Embryonic facial prominence (tissue), 1 donor: Measurements from ENCODE around the gene LKAAEAR1.
"Not testable (repeated sequence)": the region's sequence is repeated elsewhere in the genome, so short reads cannot be mapped to it uniquely, and the experiment has no call there.

Source experiments
- DNase-seq: peaks from one replicate; pipeline ENCODE4 v3.0.0-alpha.2; 2016; ENCODE audit errors: extremely low spot score

LKAAEAR1 gene

DNA sequence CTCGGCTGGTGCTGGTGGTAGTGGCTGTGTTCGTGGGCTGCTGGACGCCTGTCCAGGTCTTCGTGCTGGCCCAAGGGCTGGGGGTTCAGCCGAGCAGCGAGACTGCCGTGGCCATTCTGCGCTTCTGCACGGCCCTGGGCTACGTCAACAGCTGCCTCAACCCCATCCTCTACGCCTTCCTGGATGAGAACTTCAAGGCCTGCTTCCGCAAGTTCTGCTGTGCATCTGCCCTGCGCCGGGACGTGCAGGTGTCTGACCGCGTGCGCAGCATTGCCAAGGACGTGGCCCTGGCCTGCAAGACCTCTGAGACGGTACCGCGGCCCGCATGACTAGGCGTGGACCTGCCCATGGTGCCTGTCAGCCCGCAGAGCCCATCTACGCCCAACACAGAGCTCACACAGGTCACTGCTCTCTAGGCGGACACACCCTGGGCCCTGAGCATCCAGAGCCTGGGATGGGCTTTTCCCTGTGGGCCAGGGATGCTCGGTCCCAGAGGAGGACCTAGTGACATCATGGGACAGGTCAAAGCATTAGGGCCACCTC lies 14.3 kb upstream of the LKAAEAR1 start:
- DNase-seq = no peak

DNA sequence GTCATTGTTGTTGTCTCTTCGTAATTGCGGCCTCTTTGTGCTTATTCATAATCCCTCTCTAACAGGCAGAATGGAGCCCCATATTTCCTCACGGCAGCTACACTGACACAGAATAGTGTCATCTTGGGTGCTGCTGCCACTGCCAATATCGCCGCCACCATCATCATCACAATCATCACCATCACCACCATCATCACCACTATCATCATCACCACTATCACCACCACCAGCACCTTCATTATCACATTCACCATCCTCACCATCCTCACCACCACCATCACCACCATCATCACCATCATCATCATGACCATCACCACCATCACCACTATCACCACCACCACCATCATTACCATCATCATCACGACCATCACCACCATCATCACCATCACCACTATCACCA lies 12.3 kb upstream of the LKAAEAR1 start:
- no peak for DNase-seq

DNA sequence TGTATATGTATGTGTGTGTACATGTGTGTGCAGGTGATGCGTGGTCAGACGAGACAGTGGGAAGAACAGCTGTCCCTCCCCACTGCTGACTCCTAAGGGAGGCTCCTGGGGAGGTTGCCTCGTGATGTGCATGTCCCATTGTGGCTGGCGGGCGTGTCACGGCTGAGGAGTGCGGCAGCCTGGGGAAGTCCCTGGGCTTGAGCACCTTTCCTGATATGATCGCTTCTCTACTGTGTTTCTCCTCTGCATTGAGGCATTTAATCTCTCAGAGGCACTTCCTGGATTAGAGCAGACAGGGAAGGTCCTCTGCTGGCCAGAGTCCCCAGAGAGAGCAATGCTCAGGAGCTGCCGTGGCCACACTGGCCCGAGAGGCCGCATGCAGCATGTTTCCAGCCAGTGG lies 11.7 kb upstream of the LKAAEAR1 start:
- no peak for DNase-seq

DNA sequence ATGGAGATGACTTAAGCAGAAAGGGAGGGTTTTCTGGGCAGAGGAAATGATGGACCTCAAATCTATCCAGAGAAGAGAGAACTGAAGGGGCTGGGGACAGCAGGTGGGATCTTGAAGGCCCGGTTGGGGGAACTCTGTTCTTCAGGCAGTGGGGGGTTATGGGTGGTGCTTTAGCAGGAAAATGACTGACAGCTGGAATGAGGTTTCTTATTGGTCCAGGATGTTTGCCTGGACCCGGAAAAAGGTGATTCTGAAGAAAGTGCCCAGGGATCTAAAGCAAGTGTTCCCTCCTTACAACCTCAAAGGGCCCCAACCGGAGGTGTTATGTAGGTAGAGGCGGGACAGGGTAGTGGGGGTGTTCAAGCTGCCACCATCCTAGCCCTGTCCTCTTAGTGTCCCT lies 11.3 kb upstream of the LKAAEAR1 start:
- DNase-seq = no peak

DNA sequence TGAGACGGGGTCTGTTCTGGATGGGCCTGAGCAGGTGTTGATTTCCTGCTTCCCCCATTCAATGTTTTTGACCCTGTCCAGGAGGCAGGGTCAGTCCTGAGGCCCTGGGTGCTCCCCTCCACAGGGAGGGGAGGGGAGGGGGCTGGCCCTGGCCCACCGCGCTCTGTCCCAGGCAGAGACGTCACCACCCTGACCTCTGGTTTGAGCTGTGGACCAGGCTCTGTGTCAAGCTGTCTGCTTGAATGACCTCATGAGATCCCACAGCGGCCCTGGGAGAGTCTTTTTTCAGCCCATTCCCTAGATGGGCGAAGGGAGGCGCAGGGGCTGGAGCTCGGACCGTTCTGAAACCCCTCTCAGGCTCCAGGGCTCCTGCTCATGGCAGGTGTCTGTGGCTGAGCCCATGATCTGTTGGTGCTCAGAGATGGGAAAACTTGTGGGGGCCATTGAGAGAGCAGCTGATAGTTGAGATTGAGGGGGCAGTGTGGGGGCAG lies 8.9 kb upstream of the LKAAEAR1 start:
- no peak for DNase-seq

DNA sequence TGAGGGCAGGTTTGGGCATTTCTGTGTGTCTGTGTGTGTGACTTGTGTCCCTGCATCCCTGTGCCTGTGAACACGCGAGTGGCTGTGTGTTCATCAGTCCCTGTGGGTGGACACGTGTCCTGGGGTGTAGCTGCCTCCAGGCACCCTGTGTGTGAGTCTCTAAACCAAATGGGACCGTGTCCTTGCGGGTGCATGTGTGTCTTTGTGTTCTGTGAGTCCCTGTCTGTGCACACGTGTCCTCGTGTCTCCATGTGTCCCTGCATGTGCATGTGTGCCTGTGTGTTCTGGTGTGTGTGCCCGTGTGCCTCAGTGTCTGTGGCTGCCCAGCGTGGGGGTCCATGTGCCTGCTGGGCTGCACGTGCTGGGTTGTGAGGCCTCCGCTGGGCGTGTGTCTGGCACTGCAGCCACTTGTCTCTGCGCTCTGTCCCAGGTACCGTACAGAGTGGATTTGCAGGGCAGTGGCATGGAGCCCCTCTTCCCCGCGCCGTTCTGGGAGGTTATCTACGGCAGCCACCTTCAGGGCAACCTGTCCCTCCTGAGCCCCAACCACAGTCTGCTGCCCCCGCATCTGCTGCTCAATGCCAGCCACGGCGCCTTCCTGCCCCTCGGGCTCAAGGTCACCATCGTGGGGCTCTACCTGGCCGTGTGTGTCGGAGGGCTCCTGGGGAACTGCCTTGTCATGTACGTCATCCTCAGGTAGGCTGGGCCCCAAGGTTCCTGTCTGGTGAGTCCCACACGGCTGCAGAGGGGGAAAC lies 8.2 kb upstream of the LKAAEAR1 start:
- DNase-seq = no peak

DNA sequence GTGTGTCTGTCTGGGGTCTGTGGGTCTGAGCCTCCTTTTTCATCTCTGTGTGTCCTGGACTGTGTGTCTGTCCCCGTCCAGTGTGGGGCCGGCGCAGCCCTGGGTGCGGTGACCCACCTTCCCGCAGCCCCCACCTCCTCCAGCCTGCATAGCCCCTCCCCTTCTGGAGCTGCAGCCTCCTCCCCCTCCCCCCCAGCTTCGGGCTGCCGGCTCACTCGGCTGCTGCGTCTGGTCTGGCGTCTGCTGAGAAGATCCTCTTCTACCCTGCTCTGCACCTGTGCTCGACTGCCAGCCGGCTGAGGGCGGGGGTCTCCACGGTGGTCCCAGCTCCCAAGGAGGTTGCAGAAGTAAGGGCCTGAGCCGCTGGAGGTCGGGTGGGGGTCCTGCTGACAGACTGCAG lies 7.6 kb upstream of the LKAAEAR1 start:
- no peak for DNase-seq

DNA sequence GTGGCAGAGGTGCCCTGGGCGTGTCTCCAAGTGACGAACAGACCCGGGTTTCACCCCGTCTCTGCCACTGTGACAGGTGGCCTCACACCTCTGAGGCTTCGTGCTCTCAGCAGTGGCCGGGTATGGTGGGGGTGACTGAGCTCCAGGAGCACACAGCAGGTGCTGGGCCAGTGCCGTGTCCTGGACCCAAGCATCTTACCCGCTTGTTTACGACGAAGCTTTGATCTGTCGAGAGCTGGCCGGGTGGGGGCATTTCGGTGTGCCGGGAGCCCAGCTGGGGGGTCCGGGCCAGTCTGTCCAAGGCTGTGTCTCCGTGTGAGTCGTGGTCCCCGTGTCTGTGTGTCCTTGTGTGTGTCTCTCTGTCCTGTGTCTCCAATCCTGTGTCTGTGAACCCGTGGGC lies 7.1 kb upstream of the LKAAEAR1 start:
- no peak for DNase-seq

DNA sequence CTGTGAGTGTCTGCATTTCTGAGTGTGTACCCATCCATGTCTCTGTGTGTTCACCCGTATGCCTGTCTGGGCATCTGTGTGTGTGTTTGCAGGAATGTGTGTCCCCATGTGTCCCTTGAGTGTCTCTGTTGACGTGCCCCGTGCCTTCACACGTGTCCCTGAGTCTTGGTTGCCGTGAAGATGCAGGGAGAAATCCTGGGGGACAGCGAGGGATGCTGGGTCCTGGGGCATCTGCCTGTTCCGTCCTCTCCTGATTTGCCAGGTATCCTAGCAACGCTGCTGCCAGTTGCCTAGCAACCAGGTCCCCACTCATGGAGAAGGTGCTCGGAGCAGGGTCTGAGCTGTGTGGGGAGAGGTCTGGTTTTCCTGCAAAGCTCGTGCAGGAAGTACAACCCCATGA lies 6.0 kb upstream of the LKAAEAR1 start:
- DNase-seq = no peak

DNA sequence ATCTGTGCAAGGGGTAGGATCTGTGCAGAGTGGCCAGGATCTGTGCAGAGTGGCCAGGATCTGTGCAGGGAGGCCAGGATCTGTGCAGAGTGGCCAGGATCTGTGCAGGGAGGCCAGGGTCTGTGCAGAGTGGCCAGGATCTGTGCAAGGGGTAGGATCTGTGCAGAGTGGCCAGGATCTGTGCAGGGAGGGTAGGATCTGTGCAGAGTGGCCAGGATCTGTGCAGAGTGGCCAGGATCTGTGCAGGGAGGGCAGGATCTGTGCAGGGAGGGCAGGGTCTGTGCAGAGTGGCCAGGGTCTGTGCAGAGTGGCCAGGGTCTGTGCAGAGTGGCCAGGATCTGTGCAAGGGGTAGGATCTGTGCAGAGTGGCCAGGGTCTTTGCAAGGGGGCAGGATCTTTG lies 4.4 kb upstream of the LKAAEAR1 start:
- DNase-seq = not testable (repeated sequence)

DNA sequence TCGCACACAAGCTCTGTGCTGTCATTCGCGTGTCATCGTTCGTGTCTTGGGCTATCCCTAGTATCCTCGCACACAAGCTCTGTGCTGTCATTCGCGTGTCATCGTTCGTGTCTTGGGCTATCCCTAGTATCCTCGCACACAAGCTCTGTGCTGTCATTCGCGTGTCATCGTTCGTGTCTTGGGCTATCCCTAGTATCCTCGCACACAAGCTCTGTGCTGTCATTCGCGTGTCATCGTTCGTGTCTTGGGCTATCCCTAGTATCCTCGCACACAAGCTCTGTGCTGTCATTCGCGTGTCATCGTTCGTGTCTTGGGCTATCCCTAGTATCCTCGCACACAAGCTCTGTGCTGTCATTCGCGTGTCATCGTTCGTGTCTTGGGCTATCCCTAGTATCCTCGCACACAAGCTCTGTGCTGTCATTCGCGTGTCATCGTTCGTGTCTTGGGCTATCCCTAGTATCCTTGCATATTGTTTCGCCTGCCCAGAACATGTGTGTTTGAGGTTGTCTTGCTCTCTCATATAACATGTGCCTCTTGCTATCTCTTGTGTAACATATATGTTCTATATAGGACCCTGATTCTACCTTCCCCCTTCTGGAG lies 3.1 kb upstream of the LKAAEAR1 start:
- not testable (repeated sequence) for DNase-seq

DNA sequence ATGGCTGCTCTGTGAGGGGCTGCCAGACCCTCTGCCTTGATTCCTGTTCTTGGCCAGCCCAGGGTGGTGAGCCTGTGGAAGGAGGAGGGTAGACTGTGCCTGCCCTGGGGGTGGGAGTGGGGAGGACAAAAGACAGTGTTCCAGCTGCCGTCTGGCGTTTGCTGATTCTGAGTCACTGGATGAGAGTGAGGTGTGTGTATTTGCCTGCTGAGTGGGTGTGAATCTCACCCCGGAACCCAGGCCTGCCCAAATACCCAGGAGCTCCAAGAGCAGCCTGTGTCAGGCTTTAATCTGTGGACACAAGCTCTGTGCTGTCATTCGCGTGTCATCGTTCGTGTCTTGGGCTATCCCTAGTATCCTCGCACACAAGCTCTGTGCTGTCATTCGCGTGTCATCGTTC lies 2.6 kb upstream of the LKAAEAR1 start:
- no peak for DNase-seq

DNA sequence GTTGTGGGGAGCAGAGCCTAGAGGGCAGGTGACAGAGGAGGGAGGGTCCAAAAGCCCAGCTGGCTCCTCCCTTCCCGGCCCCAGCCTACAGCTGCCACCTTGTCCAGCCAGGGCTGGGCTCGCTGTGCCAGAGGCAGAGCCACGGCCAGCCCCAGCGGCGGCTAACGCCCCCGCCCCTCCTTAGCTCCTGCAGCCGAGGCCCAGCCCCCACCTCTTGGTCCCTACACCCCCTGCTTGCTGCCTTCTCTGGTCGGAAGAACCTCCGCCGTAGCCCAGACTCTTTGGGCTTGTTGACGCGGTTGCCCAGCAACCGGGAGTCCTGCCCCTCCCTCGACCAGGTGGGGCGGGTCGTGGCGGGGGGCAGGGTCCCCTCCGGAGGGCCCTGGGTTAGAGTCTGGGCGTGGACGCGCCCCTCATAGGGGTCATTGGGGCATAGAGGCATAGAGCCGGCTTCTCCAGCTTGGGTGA lies 521 bp upstream of the LKAAEAR1 start:
- no peak for DNase-seq

DNA sequence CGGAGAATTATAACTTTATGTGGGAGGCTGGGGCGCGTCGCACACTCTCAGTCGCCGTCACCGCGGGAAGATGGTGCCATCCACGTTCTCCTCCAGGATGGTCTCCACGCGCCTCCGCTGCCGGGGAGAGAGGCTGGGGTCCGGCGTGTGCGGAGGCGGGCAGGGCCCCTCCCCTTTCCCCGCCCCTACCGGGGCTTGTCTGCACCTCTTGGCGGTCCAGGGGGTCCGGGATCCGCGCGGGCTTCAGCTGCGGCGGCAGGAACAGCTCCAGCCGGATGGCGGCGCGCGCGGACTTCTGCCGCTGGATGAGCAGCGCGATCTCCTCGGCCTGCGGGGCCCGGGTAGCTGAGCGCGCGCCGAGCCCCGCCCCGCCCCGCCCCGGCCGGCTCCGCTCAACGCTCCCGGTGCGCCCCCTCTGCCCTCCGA lies 807 bp downstream of the LKAAEAR1 start:
- DNase-seq = no peak

DNA sequence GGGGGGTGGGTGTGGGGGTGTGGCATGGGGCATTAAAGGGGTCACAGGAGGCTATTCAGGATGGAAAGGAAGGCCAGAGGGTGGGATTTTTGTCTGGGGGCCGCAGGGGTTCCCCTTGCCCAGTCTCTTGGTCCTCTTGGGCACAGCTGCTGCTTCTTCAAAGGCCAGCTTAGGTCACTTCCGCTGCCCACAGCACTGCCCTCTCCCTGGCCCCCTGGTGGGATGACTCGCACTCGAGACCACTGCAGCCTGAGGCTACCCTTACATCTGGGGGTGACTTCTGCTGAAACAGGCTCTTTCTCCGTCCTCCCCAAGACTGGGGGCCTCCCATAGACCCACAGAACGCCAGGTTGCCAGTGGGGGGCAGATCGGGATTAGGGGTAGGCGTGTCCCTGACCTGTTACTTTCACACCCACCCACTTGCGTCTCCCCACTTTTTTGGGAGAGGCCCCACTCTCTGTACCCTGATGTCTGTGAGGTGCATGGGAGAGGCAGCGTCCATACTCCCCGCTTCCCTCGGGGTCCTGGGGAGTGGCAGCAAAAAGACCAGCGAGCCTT lies 1.3 kb downstream of the LKAAEAR1 start:
- no peak for DNase-seq

DNA sequence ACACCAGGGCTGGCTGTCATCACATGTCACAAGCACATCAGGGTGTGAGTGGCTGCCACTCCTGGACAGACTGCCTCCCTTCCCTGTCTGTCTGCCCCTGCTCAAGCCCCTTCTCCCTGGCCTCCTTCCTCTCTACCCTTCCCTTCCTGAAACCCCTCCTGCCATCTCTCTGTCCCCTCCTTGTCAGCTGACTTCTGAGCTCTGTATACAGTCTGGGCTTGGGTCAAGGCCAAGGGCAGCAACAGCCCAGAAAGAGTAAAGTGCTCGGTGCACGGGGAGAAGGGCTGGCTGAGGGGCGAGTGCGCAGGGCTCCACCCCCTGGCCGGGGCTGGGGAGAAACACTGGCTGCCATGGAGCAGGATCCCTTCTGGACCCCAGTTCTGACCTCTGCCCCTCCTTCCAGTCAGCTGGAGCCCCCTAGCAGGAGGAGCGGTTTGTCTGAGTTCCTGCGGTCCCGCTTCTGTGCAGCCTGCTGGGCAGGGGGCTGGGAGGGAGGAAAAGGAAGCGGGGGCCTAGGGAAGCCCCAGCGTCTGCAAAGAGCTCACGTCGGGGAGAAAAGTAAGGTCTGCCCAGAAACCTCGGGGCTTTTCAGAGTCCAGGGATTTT lies 2.0 kb downstream of the LKAAEAR1 start:
- DNase-seq = no peak

DNA sequence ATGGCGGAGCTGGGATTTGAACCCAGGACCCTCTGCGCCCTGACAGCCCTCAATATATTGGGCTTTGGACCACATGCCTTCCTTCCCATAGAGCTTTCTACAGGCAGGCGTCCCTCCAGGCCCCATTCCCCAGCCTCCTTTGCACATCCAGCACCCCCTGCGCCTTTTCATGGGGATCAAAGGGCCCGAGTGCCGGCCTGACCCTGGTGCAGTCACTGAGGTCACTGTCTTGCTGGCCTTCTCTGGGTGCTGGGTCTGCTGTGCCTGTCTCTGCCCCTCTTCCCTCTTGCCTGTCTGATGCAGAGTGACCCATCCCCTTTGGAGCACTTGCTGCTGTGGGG lies 2.6 kb downstream of the LKAAEAR1 start:
- no peak for DNase-seq

DNA sequence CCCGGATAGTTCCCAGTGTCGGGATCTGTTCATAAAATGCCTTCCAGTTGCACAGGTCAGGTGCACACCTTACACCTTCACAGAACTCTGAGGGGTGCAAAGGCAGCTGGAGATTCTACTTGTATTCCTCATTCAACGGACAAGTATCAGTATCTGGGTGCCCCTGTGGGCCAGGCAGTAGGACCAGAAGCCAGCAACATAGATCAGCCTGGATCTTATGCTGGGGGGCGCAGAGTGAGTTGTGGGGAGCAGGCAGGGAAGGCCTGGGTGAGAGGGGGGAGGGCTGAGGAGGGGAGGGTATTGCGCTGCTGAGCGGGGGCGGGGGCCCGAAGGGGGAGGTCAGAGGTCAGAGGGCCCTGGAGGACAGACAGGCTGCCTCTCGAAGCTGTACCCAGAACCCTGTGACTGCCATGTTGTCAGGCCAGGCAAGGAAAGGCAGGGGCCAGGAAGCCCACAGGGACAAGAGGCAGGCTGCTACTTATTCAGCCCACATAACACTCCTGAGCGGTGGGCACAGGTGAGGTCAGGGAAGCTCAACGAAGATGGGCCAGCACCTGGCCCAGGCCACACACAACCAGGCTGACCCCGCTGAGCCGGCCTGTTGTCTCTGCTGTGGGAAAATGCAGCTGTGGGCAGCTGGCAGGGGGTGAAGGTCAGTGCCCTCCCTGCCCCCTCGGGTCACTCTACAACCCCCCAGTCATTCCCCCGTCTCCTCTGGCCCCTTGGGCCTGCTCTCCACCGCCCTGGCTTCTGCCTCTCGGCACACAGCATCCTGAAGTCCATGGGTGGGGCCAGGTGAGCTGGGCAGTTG lies 3.2 kb downstream of the LKAAEAR1 start:
- no peak for DNase-seq

DNA sequence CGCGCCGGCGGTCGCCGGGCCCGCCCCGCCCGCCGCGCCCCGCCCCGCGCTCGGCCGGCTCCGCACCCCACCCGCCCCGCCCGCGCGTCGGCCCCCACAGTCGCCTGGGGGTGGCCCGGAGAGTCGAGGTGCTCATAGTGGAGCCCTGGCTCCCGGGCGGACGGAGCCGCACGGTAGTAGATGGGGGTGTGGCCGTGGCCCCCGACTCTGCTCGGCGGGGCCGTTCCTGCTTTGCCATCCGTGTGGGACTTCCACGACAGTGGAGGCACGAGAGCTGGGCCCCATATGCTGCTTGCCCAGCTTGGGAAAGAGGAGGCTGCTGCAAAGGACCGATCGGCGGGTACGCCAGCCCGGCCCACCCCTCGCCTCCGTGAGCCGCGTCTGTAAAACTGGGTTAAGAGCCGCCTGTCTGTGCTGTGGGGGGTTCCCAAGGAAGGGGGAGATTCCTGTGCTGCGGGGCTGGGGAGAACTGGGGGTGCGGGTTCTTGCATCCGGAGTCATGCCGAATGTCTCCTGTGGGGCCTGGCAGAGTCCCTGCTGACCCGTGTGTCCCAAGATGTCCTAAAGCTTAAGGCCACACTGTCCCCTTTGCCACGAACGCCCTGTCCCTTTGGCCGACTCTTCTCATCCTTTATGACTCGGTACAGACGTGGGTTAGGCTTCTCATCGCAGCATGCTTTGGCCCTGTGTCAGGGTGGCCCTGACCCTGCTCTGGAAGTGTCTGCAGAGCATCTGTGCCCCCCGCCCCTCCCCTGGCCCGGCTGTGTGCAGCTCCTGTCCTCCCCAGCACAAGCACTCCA lies 4.0 kb downstream of the LKAAEAR1 start, which contains the start of gene OPRL1:
Gene OPRL1, plus strand, starts transcription at position 70 of the 800 bp plus-strand sequence. CDS start 12,639 bp downstream, outside the sequence.
- no peak for DNase-seq

DNA sequence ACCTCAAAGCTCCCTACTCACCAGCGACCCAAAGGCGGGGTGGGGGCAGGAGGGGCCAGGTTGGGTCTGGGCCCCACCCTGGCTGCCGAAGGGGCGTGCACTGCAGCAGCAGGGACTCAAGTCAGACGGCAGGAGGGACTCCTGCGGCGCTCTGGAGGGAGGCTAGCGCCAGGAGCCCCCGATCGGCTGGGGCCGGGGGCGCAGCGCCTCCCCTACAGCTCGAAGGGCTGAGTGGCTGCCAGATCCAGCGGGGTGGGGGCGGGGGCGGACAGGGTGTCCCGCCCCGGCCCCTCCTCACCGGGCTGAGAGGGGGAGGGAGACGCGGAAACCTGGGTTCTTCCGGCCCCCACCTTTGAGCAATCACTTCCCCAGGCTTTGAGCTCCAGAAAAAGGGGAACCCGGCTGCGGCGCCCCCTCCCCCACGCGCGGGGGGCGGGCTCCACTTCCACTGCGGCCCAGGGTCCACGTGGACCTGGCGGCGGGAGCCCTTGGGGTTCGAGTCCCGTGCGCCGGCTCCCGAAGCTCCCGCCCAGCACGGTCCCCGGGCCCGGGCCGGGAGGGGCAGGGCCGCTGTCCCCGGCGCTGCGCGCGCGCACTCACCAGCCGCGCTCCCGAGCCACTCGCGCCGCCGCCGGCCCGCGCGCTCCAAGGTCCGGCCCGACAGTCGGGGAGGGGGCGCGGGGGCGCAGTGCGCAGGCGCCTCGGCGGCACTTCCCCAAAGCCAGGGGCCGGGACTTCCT lies 4.8 kb downstream of the LKAAEAR1 start, which contains the start of gene RGS19:
Gene RGS19, minus strand, starts transcription at position 246 of the 740 bp plus-strand sequence. CDS start 2,632 bp downstream, outside the sequence.
- DNase-seq = no peak
